GM21360 (cell line): ENCODE data around the gene KLHL21.
"Not testable (repeated sequence)": the region's sequence is repeated elsewhere in the genome, so short reads cannot be mapped to it uniquely, and the experiment has no call there.

ENCODE experiments used
- ATAC-seq: cut with Tn5 transposase; IDR thresholded peaks from one replicate; pipeline ENCODE4 v1.9.1; 2021; ENCODE audit warnings: mild to moderate bottlenecking, moderate library complexity; ENCODE audit not compliant: unreplicated experiment

Gene KLHL21

DNA sequence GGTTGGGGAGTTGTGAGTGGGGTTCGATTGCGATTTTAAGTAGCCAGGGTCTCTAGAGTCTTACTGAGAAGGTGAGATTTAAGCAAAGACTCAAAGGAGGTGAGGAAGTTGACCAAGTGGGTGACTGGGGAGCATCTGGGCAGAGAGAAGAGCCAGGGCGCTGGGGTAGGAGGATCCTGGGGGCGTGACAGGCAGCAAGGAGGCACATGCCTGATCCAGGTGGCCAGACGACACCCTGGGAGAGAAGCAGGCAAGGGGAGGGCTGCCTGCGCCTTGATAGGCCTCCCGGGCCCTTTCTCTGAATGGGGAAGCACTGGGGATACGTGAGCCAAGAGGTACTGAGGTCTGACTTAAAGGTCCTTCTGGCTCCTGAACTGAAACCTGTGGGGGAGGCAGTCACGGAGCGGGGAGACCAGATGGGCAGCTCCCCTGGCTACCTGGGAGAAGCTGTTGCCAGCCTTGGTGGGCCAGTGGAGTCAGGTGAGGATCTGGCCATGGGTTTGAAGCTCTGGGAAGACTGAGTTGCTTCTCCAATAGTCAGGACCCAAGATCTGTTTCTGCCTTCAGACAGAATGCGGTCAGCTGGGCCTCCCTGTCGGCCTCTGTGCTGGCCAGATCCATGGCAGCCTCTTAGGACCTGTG lies 17.5 kb downstream of the KLHL21 start:
- ATAC-seq, result no peak

GRCh38 chr1:6584126-6585080 lies 18.3 kb downstream of the KLHL21 start:
- ATAC-seq, result no peak

DNA sequence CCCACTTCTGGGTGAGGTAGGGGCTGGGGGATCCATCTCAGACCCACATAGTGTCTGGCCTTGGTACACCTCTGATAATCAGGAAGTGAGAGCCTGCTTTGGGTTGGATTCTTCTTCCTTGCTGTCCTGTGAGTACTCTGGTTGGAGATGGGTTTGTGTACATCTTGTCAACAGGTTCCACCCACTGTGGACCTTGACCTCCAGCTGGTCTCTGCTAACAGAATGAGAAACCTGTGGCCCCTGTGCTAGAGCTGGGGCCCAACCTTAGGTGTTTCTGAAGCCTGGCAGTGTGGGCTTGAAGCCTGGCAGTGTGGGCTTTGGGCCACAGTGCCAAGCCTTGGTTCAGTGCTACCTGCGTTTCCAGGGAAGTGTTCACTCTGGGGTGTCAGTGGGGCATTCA lies 20.3 kb downstream of the KLHL21 start:
- no peak for ATAC-seq

DNA sequence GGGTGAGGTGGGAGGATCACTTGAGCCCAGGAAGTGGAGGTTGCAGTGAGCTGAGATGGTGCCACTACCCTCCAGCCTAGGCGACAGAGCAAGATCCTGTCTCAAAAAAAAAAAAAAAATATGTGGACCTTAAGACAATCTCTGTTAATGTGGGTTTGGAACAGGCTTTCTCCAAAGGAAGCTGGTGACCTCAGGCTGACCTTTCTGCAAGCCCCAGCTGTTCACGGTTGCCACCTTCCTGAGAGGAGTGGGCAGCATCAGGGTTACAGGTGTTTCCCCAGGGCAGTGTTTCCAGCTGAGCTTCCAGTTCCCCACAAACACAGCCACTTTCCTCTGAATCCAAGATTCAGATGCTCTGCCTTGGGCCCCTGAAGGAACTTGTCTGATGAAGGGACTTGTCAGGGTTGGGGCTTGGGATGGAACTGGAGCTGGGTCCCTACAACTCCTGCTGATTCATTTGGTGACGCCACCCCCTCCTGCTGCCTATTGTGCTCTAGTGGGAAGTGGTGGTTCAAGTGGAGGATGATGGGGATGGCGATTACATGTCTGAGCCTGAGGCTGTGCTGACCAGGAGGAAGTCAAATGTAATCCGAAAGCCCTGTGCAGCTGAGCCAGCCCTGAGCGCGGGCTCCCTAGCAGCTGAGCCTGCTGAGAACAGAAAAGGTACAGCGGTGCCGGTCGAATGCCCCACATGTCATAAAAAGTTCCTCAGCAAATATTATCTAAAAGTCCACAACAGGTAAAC lies 20.9 kb downstream of the KLHL21 start:
- ATAC-seq, result no peak

DNA sequence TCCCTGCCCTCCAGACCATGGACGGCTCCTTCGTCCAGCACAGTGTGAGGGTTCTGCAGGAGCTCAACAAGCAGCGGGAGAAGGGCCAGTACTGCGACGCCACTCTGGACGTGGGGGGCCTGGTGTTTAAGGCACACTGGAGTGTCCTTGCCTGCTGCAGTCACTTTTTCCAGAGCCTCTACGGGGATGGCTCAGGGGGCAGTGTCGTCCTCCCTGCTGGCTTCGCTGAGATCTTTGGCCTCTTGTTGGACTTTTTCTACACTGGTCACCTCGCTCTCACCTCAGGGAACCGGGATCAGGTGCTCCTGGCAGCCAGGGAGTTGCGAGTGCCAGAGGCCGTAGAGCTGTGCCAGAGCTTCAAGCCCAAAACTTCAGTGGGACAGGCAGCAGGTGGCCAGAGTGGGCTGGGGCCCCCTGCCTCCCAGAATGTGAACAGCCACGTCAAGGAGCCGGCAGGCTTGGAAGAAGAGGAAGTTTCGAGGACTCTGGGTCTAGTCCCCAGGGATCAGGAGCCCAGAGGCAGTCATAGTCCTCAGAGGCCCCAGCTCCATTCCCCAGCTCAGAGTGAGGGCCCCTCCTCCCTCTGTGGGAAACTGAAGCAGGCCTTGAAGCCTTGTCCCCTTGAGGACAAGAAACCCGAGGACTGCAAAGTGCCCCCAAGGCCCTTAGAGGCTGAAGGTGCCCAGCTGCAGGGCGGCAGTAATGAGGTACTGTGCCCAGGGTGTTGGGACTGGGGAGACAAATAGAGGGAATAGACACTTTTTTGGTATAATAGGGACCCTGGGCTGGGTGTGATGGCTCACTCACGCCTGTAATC lies 21.9 kb downstream of the KLHL21 start:
- no peak for ATAC-seq

DNA sequence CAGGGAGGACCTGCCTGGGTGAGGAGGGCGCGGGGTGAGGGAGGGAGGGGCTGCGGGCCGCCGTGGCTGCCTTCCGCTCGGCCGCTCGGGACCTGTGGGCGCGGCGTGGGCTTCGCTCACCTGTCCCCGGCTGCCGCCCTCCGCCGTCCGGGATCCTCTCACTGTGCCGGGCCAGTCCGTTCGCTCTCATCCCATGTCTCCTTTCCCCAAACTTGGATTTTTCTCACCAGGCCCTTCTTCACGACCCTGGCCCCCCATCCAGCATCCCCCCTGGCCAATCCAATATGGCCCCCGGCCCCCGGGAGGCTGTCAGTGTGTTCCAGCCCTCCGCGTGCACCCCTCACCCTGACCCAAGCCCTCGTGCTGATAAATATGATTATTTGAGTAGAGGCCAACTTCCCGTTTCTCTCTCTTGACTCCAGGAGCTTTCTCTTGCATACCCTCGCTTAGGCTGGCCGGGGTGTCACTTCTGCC lies 22.5 kb downstream of the KLHL21 start:
- ATAC-seq, result no peak

- peak; percentile 92 for ATAC-seq
Measured at GRCh38 chr1:6579374-6580118, 23.1 kb downstream of the KLHL21 start, which contains the start of gene ZBTB48. ZBTB48 (plus strand) TSS chr1:6579994; CDS start chr1:6580610, 616 bp downstream.

DNA sequence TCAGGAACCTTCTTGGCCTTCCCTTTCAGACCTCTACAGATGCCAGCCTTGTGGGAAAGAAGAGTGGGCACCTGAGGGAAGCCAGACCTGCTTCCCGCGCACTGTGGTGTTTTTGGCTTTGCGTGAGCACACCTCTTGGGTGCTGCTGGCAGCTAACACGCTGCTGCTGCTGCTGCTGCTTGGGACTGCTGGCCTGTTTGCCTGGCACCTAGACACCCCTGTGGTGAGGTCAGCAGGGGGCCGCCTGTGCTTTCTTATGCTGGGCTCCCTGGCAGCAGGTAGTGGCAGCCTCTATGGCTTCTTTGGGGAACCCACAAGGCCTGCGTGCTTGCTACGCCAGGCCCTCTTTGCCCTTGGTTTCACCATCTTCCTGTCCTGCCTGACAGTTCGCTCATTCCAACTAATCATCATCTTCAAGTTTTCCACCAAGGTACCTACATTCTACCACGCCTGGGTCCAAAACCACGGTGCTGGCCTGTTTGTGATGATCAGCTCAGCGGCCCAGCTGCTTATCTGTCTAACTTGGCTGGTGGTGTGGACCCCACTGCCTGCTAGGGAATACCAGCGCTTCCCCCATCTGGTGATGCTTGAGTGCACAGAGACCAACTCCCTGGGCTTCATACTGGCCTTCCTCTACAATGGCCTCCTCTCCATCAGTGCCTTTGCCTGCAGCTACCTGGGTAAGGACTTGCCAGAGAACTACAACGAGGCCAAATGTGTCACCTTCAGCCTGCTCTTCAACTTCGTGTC lies 23.9 kb downstream of the KLHL21 start:
- no peak for ATAC-seq

GRCh38 chr1:6577831-6578525 lies 24.7 kb downstream of the KLHL21 start:
- ATAC-seq, result no peak

DNA sequence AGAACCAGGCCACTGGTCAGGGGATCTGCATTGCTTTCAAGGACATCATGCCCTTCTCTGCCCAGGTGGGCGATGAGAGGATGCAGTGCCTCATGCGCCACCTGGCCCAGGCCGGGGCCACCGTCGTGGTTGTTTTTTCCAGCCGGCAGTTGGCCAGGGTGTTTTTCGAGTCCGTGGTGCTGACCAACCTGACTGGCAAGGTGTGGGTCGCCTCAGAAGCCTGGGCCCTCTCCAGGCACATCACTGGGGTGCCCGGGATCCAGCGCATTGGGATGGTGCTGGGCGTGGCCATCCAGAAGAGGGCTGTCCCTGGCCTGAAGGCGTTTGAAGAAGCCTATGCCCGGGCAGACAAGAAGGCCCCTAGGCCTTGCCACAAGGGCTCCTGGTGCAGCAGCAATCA lies 27.9 kb downstream of the KLHL21 start:
- no peak for ATAC-seq

GRCh38 chr1:6574025-6574620 lies 28.5 kb downstream of the KLHL21 start:
- no peak for ATAC-seq

DNA sequence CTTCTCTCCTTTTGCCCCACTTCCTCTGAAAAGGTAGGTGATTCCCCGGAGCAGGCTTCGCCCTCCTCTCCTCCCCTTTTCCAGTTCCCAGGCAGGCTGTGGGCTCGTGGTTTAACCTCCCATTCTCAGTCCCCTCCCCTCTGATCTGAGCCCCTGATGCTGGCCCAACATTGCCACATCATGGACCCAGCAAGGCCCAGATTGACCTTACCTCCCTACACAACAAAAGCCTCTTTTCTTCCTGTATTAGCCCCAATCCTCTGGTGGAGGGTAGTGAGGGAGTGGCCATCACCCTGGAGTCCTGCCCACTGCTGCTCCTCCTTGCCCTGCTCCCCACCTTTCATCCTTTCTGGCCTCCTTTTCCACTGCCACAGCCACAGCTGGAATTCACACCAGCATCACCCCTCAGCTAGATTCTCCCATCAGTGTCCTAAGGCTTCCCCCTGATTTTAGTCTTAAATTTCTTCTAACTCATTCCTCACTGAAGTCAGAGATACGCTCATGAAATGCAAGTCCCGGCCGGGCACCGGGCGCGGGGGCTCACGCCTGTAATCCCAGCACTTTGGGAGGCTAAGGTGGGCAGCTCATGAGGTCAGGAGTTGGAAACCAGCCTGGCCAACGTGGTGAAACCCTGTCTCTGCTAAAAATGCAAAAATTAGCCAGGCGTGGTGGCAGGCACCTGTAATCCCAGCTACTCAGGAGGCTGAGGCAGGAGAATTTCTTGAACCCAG lies 29.9 kb downstream of the KLHL21 start:
- no peak for ATAC-seq

DNA sequence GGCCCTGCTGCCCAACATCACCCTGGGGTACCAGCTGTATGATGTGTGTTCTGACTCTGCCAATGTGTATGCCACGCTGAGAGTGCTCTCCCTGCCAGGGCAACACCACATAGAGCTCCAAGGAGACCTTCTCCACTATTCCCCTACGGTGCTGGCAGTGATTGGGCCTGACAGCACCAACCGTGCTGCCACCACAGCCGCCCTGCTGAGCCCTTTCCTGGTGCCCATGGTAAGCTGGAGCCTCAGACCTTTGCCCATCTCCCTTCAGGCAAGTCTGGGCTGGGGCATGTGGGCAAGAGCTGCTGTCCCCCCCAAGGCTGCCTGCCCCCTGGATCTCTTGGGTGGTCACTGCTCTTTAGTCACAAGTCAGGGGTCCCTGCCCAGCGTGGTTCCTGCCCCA lies 31.7 kb downstream of the KLHL21 start:
- ATAC-seq, result no peak

- no peak for ATAC-seq
Measured at GRCh38 chr1:6570100-6570499, 32.6 kb downstream of the KLHL21 start.

DNA sequence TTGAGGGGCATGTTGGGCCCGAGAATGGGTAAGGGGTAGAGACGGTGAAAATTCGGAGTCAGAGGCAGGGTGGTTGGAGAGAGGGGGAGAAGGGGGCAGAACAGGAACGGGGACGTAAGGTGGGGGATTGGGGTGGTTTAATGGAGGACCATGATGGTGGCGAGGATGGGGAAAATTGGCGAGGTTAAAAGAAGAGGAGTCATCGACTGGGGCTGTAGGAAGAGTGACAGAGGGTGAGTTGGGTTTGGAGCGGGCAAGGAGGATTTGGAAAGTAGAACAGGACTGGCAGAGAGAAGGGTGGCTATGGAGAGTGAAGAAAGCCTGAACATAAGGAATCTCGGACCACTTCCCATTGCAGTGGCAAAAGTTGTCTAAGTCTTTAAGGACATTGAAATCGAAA lies 33.6 kb downstream of the KLHL21 start:
- ATAC-seq, result no peak

DNA sequence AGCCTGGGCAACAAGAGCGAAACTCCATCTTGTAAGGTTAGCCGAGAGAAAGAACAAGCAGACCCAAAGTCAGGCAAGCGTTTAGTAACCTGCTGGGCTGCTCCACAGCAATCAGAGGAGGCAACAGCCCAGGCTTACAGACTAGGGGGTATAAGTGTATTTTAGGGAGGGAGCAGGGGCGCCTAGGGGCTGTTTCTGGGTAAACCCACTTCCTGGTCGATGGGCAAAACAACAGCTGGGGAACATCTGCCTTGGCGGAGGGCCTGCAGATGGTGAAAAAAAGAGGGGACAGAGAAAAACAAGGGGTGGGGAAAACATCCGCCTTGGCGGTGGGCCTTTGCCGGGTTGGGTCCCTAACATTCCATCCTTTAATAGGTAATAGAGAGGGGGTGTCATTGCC lies 42.4 kb downstream of the KLHL21 start:
- ATAC-seq, result no peak

- ATAC-seq, result not testable (repeated sequence)
Measured at GRCh38 chr1:6559161-6559560, 43.5 kb downstream of the KLHL21 start.
